SK-N-SH (cell line): ENCODE data around the gene ATP2B2. TPM values are rescaled to one million over a fixed set of nuclear protein-coding genes. Genes with fewer than 3 reads are reported as not detected.

Experiments used
- CTCF ChIA-PET: fragments of 300-600, 350-600 bp; formaldehyde crosslinking; extraction: SDS; loops from one replicate; lab custom pipeline; 2021; lab: Yijun Ruan, JAX
- POLR2A ChIA-PET: fragments of 350-600 bp; sonication (Branson Sonifier 250); formaldehyde crosslinking; extraction: SDS; loops from one replicate; lab custom pipeline; 2020; ENCODE audit warnings: antibody characterized with exemption, inconsistent platforms; lab: Yijun Ruan, JAX
- DNase-seq: peaks from one replicate; pipeline ENCODE4 v3.0.0; 2012
- H2AFZ ChIP-seq: fragments of 200-600 bp; sonication (generic); 2 replicates; pipeline ENCODE4 v1.8.1; 2016; ENCODE audit warnings: antibody characterized with exemption, mild to moderate bottlenecking, low read depth
- H3F3A ChIP-seq: fragments of 200-600 bp; sonication (generic); replicated peaks from 2 replicates; pipeline ENCODE3; 2016; ENCODE audit warnings: antibody characterized with exemption, mild to moderate bottlenecking; ENCODE audit not compliant: insufficient read depth
- H3K27ac ChIP-seq, 2 experiments: fragments of 200-500 bp in 1 of 2; fragments of 200-600 bp in 1 of 2; sonication (Bioruptor generic) in 1 of 2; sonication (generic), shearing (Covaris generic) in 1 of 2; 2 replicates each; pipeline versions ENCODE4 v1.5.1 to v1.6.1; 2014 to 2016; ENCODE audit warnings: low read depth in 2 of 2, inconsistent platforms in 1 of 2, low read length in 1 of 2, mild to moderate bottlenecking in 1 of 2, mixed read lengths in 1 of 2
- H3K27me3 ChIP-seq: fragments of 200-600 bp; sonication (generic), shearing (Covaris generic); 2 replicates; pipeline ENCODE4 v1.6.1; 2016; ENCODE audit warnings: mixed run types; ENCODE audit not compliant: insufficient read depth
- H3K36me3 ChIP-seq, 2 experiments: fragments of 200-500 bp in 1 of 2; fragments of 200-600 bp in 1 of 2; sonication (Bioruptor generic) in 1 of 2; sonication (generic) in 1 of 2; replicated peaks in 1 of 2; 2 replicates each; pipeline versions ENCODE3 to v1.5.1; 2014 to 2016; ENCODE audit warnings: low read length in 1 of 2, mild to moderate bottlenecking in 1 of 2; ENCODE audit not compliant: insufficient read depth in 2 of 2, control insufficient read depth in 1 of 2
- H3K4me1 ChIP-seq, 2 experiments: fragments of 200-500 bp in 1 of 2; fragments of 200-600 bp in 1 of 2; sonication (Bioruptor generic) in 1 of 2; sonication (generic), shearing (Covaris generic) in 1 of 2; 2 replicates each; pipeline versions ENCODE4 v1.5.1 to v1.6.1; 2014 to 2016; ENCODE audit warnings: low read depth in 1 of 2, low read length in 1 of 2, mixed run types in 1 of 2; ENCODE audit not compliant: insufficient read depth in 2 of 2, control insufficient read depth in 1 of 2
- H3K4me2 ChIP-seq: fragments of 200-600 bp; sonication (generic), shearing (Covaris generic); 2 replicates; pipeline ENCODE4 v1.6.1; 2017; ENCODE audit warnings: mixed run types
- H3K4me3 ChIP-seq, 2 experiments: fragments of 200-500 bp in 1 of 2; fragments of 200-600 bp in 1 of 2; sonication (Bioruptor generic) in 1 of 2; sonication (generic), shearing (Covaris generic) in 1 of 2; 2 replicates each; pipeline versions ENCODE4 v1.5.1 to v1.8.1; 2014 to 2016; ENCODE audit warnings: low read depth in 2 of 2, inconsistent platforms in 1 of 2, low read length in 1 of 2, mild to moderate bottlenecking in 1 of 2, mixed read lengths in 1 of 2, moderate library complexity in 1 of 2
- H3K79me2 ChIP-seq: fragments of 200-600 bp; sonication (generic); 2 replicates; pipeline ENCODE4 v1.8.1; 2017; ENCODE audit warnings: mild to moderate bottlenecking; ENCODE audit not compliant: insufficient read depth
- H3K9ac ChIP-seq: fragments of 200-600 bp; sonication (generic); 2 replicates; pipeline ENCODE4 v1.6.1; 2017; ENCODE audit warnings: mixed run types
- H3K9me2 ChIP-seq: fragments of 200-600 bp; sonication (generic); 2 replicates; pipeline ENCODE4 v1.6.1; 2017; ENCODE audit warnings: mixed run types
- H3K9me3 ChIP-seq: fragments of 200-600 bp; sonication (generic); 2 replicates; pipeline ENCODE4 v1.6.1; 2017; ENCODE audit warnings: mixed run types, mild to moderate bottlenecking, moderate library complexity
- H4K20me1 ChIP-seq: fragments of 200-600 bp; sonication (generic); 2 replicates; pipeline ENCODE4 v1.6.1; 2017; ENCODE audit warnings: mild to moderate bottlenecking, mixed run types; ENCODE audit not compliant: insufficient read depth
- CHD2 ChIP-seq: fragments of 150-350 bp; IDR thresholded peaks from 2 replicates; pipeline ENCODE4 v1.6.1; 2018; ENCODE audit warnings: low read length; ENCODE audit not compliant: partially characterized antibody
- EZH2phosphoT487 ChIP-seq: fragments of 200-600 bp; sonication (generic); IDR thresholded peaks from 2 replicates; pipeline ENCODE4 v1.6.1; 2017; ENCODE audit warnings: low read depth, mixed run types, mild to moderate bottlenecking, antibody characterized with exemption, moderate library complexity, borderline replicate concordance
- FOXJ3 ChIP-seq: sonication (generic); formaldehyde crosslinking; IDR thresholded peaks from 2 replicates; pipeline ENCODE4 v1.5.1; 2020; ENCODE audit warnings: mild to moderate bottlenecking, missing genetic modification reagents
- GABPA ChIP-seq: IDR thresholded peaks from 2 replicates; pipeline ENCODE4 v1.4.0; 2012; ENCODE audit warnings: low read depth, mild to moderate bottlenecking
- POLR2AphosphoS5 ChIP-seq: IDR thresholded peaks from 2 replicates; pipeline ENCODE4 v1.6.1; 2012; ENCODE audit warnings: low read depth, low read length
- RFX5 ChIP-seq: IDR thresholded peaks from 2 replicates; pipeline ENCODE4 v1.6.1; 2012; ENCODE audit warnings: mild to moderate bottlenecking, improper control_type of control experiment, low read length
- USF1 ChIP-seq: IDR thresholded peaks from 2 replicates; pipeline ENCODE4 v1.4.0; 2012; ENCODE audit warnings: low read depth, borderline replicate concordance
- ZBTB33 ChIP-seq: IDR thresholded peaks from 2 replicates; pipeline ENCODE4 v1.4.0; 2012; ENCODE audit warnings: low read depth, borderline replicate concordance
- WGBS: methylation state at CpG from one replicate; pipeline ENCODE4 v1.1.6; 2017; ENCODE audit warnings: low lambda C conversion rate; 5-methylcytosine and 5-hydroxymethylcytosine counted together
- polyA plus RNA-seq, 3 experiments: library from polyadenylated mRNA; depleted of rRNA; stranded (reverse); fragments of >200 nt; gene quantifications; 2 replicates each; pipeline ENCODE4 v1.2.3, GENCODE V29; 2012
- TF ChIP-seq, protein P1 (sequence below): IDR thresholded peaks from 2 replicates; pipeline ENCODE4; 2012

ATP2B2 gene
- polyA plus RNA-seq, 1 of the 3 experiments (the other 2 are of a cell fraction), result 0.15 TPM

DNA sequence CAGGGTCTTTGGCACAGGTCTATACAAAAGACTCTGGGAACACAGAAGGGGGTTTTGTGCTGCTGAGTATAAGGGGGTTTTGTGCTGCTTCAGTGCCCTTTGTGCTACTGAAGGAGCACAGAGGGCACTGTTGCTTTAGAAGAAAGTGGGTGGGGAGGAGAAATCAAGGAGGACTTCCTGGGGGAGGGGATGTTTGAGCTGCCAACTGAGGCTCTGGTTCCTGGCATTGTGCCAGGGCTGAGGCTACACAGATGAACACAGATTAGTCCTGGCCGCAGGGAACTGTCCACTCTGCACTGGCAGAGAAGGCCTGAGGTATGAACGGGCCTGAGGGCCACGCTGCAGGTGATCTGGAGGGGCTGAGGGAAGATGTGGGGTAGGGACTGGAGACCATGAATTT, 152.2 kb downstream of the ATP2B2 start:
- H3F3A ChIP-seq, result no peaks in the 10 kb centered on the region
- peak overlapping the region in 1 of 2 experiments; percentile 94; a peak in 2 of 4 replicates for H3K27ac ChIP-seq
- H3K36me3 ChIP-seq, result no peaks in the 10 kb centered on the region
- H3K4me2 ChIP-seq, result no peak overlapping the region
- H3K4me1 ChIP-seq, result peaks cover 8 to 54% of the 10 kb centered on the region in 2 experiments; a peak in 3 of 4 replicates
- no peak overlapping the region for H3K4me3 ChIP-seq
- no peaks in the 10 kb centered on the region for H3K9me3 ChIP-seq
- POLR2A ChIA-PET, result no interaction called here
- CTCF ChIA-PET, result interaction anchor here (1.1 to 4.4 kb wide), 6 partner anchors 9 to 385 kb away, joined by 3 to 35 read pairs (median 6); no protein-coding TSS in a partner anchor
- no peaks in the 10 kb centered on the region for H4K20me1 ChIP-seq
- no peaks in the 10 kb centered on the region for H3K9me2 ChIP-seq
- no peak overlapping the region for H2AFZ ChIP-seq
- H3K79me2 ChIP-seq, result no peaks in the 10 kb centered on the region
- TF ChIP-seq USF1, result no peak
- TF ChIP-seq, protein P1, sequence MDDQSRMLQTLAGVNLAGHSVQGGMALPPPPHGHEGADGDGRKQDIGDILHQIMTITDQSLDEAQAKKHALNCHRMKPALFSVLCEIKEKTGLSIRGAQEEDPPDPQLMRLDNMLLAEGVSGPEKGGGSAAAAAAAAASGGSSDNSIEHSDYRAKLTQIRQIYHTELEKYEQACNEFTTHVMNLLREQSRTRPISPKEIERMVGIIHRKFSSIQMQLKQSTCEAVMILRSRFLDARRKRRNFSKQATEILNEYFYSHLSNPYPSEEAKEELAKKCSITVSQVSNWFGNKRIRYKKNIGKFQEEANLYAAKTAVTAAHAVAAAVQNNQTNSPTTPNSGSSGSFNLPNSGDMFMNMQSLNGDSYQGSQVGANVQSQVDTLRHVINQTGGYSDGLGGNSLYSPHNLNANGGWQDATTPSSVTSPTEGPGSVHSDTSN, result no peak
- TF ChIP-seq ZBTB33, result no peak
- no peak overlapping the region for H3K9ac ChIP-seq
- DNase-seq, result no peak
- WGBS, result 55% methylated on average over 3 of the region's 3 CpGs
- no peaks in the 10 kb centered on the region; the same call in 1 of the 2 replicates for H3K27me3 ChIP-seq

DNA sequence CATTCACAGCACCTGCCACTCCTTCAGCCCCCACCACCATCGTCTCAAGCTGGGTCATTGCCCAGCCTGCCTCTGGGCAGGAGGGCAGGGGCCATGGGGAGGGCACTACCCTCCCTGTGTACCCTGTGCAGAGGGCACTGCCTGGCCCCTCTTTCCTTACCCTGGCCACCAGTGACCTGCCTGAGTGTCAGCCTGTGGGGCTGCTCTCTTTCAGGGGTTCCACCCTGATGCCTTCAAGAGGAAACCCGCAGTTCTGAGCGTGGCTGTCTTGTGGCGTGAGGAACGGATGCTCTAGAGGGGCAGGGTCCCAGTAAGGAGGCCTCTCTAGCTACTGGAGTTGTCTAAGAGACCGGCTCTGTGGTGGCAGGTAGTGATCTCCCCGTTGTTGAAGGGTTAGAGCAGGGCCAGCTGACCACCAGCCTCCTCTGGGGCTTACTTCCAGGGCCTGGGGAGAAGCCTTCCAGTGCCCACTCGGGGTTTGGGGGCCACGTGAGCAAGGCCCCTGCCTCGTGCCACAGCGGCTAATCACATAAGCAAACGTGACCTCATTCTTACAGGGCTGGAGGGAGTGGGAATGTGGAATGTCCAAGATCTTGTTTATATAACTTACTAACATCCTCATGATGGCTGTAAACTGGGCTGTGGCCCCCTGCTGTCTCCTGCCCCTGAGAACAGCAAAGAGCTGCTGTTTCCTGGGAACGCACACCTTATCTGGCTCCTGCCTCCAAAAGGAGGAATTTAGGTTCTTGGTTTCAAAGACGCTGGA, 153.1 kb downstream of the ATP2B2 start:
- no peak for DNase-seq
- Histone ChIP-seq H3K36me3 (no peaks in the 10 kb centered on the region), H3K4me1 (peaks cover 8 to 46% of the 10 kb centered on the region in 2 experiments; a peak in 3 of 4 replicates), H3K79me2 (no peaks in the 10 kb centered on the region), H3K9me3 (no peaks in the 10 kb centered on the region), H3K9me2 (no peaks in the 10 kb centered on the region), H3K27ac (no peak overlapping the region), H3K4me3 (no peak overlapping the region), H4K20me1 (no peaks in the 10 kb centered on the region), H3K4me2 (no peak overlapping the region), H3K27me3 (no peaks in the 10 kb centered on the region; the same call in 1 of the 2 replicates), H3F3A (no peaks in the 10 kb centered on the region), H3K9ac (no peak overlapping the region), H2AFZ (no peak overlapping the region)
- 50% methylated on average over 10 of the region's 14 CpGs for WGBS
- CTCF ChIA-PET, result interaction anchor here (1.1 to 4.4 kb wide), 5 partner anchors 8 to 386 kb away, joined by 3 to 35 read pairs (median 6); no protein-coding TSS in a partner anchor
- TF ChIP-seq FOXJ3, result no peak
- TF ChIP-seq EZH2phosphoT487, result no peak
- TF ChIP-seq RFX5, result no peak
- TF ChIP-seq CHD2, result no peak
- no peak for TF ChIP-seq GABPA
- TF ChIP-seq POLR2AphosphoS5, result no peak
- TF ChIP-seq, protein P1, result no peak
- POLR2A ChIA-PET, result no interaction called here
